ENCODE measurements around the gene NTPCR.
A peak's percentile ranks its signal among the peaks of the same experiment; 100 is the strongest.

NTPCR gene, protein sequence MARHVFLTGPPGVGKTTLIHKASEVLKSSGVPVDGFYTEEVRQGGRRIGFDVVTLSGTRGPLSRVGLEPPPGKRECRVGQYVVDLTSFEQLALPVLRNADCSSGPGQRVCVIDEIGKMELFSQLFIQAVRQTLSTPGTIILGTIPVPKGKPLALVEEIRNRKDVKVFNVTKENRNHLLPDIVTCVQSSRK

GRCh38 chr1:232950197-232951176, at the start of gene NTPCR:
TSS of gene NTPCR (plus strand) at chr1:232950611. CDS start at chr1:232950711, 100 bp downstream.
- peak within 1 kb of the TSS; percentile 73 to 81 for H3K4me3 ChIP-seq (ENCODE audit: low read depth in 1 of 2, low read length in 2 of 2)
- H3K9ac ChIP-seq (ENCODE audit: low read depth in 1 of 2, low read length in 2 of 2) = peak within 1 kb of the TSS; percentile 63 to 80
- H3K9me3 ChIP-seq (ENCODE audit: control insufficient read depth in 1 of 2, low read length in 2 of 2) = no peaks in the 10 kb centered on the region
- H3K27me3 ChIP-seq (ENCODE audit: control insufficient read depth in 1 of 2, insufficient read depth in 2 of 2, low read length in 2 of 2) = no peaks in the 10 kb centered on the region
- peaks cover 3 to 20% of the 10 kb centered on the region in 2 donors for H3K4me1 ChIP-seq (ENCODE audit: control insufficient read depth in 1 of 2, insufficient read depth in 2 of 2, low read length in 2 of 2)
- peak within 1 kb of the TSS; percentile 71 for H3K27ac ChIP-seq (ENCODE audit: low read depth, low read length)
- no peaks in the 10 kb centered on the region for H3K36me3 ChIP-seq (ENCODE audit: control insufficient read depth in 1 of 2, insufficient read depth in 2 of 2, low read length in 2 of 2)

GRCh38 chr1:232900818-232901217, 49.6 kb upstream of the NTPCR start:
- Histone ChIP-seq H3K9ac (ENCODE audit: low read depth in 1 of 2, low read length in 2 of 2) (no peak overlapping the region), H3K27ac (ENCODE audit: low read depth, low read length) (no peak overlapping the region)

GRCh38 chr1:232901255-232901654, 49.2 kb upstream of the NTPCR start:
- Histone ChIP-seq H3K27me3 (ENCODE audit: control insufficient read depth in 1 of 2, insufficient read depth in 2 of 2, low read length in 2 of 2) (no peaks in the 10 kb centered on the region), H3K4me1 (ENCODE audit: control insufficient read depth in 1 of 2, insufficient read depth in 2 of 2, low read length in 2 of 2) (peaks cover 37 to 38% of the 10 kb centered on the region in 2 donors), H3K27ac (ENCODE audit: low read depth, low read length) (no peak overlapping the region), H3K9me3 (ENCODE audit: control insufficient read depth in 1 of 2, low read length in 2 of 2) (no peaks in the 10 kb centered on the region), H3K36me3 (ENCODE audit: control insufficient read depth in 1 of 2, insufficient read depth in 2 of 2, low read length in 2 of 2) (no peaks in the 10 kb centered on the region), H3K9ac (ENCODE audit: low read depth in 1 of 2, low read length in 2 of 2) (no peak overlapping the region), H3K4me3 (ENCODE audit: low read depth in 1 of 2, low read length in 2 of 2) (peak overlapping the region in 1 of 2 donors; percentile 46)

More at GRCh38 chr1:232900818-232901217, 49.6 kb upstream of the NTPCR start:
- H3K36me3 ChIP-seq (ENCODE audit: control insufficient read depth in 1 of 2, insufficient read depth in 2 of 2, low read length in 2 of 2) = no peaks in the 10 kb centered on the region
- H3K4me1 ChIP-seq (ENCODE audit: control insufficient read depth in 1 of 2, insufficient read depth in 2 of 2, low read length in 2 of 2) = peaks cover 37 to 38% of the 10 kb centered on the region in 2 donors
- no peaks in the 10 kb centered on the region for H3K27me3 ChIP-seq (ENCODE audit: control insufficient read depth in 1 of 2, insufficient read depth in 2 of 2, low read length in 2 of 2)
- H3K9me3 ChIP-seq (ENCODE audit: control insufficient read depth in 1 of 2, low read length in 2 of 2) = no peaks in the 10 kb centered on the region
- H3K4me3 ChIP-seq (ENCODE audit: low read depth in 1 of 2, low read length in 2 of 2) = no peak overlapping the region

DNA sequence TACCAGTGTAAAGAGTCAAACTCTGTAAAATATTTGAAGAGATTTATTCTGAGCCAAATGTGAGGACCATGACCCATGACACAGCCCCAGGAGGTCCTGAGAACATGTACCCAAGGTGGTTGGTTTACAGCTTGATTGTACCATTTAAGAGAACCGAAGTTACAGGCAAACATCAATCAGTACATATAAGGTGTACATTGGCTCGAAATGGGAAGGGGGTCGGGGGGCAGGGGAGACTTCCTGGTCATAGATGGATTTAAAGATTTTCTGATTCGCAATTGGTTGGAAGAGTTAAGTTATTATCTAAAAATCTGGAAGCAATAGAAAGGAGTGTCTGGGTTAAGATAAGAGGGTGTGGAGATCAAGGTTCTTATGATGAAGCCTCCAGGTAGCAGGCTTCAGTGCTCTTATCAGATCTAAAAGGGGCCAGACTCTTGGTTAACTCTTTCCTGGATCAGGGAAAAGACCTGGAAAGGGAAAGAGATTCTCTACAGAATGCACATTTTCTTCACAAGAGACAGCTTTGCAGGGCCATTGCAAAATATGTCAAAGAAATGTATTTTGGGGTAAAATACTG, 47.5 kb upstream of the NTPCR start:
- Histone ChIP-seq H3K4me3 (ENCODE audit: low read depth in 1 of 2, low read length in 2 of 2) (no peak overlapping the region), H3K27ac (ENCODE audit: low read depth, low read length) (no peak overlapping the region), H3K9ac (ENCODE audit: low read depth in 1 of 2, low read length in 2 of 2) (no peak overlapping the region), H3K27me3 (ENCODE audit: control insufficient read depth in 1 of 2, insufficient read depth in 2 of 2, low read length in 2 of 2) (no peaks in the 10 kb centered on the region), H3K4me1 (ENCODE audit: control insufficient read depth in 1 of 2, insufficient read depth in 2 of 2, low read length in 2 of 2) (peaks cover 37 to 38% of the 10 kb centered on the region in 2 donors), H3K9me3 (ENCODE audit: control insufficient read depth in 1 of 2, low read length in 2 of 2) (no peaks in the 10 kb centered on the region), H3K36me3 (ENCODE audit: control insufficient read depth in 1 of 2, insufficient read depth in 2 of 2, low read length in 2 of 2) (no peaks in the 10 kb centered on the region)

DNA sequence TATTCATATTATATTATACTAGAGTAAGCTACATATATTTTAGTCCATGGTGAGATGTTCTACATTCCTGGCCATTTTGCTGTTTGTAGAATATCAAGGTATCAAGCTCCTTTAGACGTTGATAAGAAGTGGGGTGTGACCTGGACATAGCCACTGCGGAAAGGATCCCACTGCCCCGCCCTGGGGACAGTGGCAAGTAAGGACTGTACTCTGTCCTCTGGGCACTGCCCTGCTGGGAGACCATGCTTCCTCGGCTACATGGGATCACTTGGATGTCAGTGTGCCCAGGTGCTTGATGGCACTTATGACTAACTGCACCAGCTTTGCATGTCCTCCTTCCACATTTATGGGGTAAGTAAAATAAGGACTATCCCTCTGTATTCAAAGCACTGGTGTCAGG, 46.3 kb upstream of the NTPCR start:
- Histone ChIP-seq H3K9ac (ENCODE audit: low read depth in 1 of 2, low read length in 2 of 2) (no peak overlapping the region), H3K27ac (ENCODE audit: low read depth, low read length) (no peak overlapping the region), H3K9me3 (ENCODE audit: control insufficient read depth in 1 of 2, low read length in 2 of 2) (no peaks in the 10 kb centered on the region), H3K4me1 (ENCODE audit: control insufficient read depth in 1 of 2, insufficient read depth in 2 of 2, low read length in 2 of 2) (peaks cover 37 to 38% of the 10 kb centered on the region in 2 donors), H3K27me3 (ENCODE audit: control insufficient read depth in 1 of 2, insufficient read depth in 2 of 2, low read length in 2 of 2) (no peaks in the 10 kb centered on the region), H3K36me3 (ENCODE audit: control insufficient read depth in 1 of 2, insufficient read depth in 2 of 2, low read length in 2 of 2) (no peaks in the 10 kb centered on the region), H3K4me3 (ENCODE audit: low read depth in 1 of 2, low read length in 2 of 2) (peak overlapping the region in 1 of 2 donors; percentile 22)

DNA sequence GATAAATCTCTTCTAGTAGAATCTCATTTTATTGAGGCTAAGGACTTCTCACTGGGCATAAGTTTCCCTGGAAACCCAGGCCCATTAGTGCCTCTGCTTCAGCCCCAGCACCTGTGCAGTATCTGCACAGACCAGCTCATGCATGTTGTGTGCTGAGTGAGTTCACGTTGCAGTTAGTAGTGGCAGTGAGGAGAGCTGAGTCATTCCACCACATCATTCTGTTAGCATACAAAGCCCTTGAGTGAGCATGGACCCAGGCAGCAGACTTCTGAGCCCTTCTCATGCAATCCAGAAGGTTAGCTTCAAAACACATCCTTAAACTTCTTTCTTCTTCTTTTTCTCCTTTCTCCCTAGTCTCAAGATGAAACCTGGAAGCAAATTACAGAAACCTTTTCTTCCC, 45.8 kb upstream of the NTPCR start:
- H3K9me3 ChIP-seq (ENCODE audit: control insufficient read depth in 1 of 2, low read length in 2 of 2) = no peaks in the 10 kb centered on the region
- H3K4me3 ChIP-seq (ENCODE audit: low read depth in 1 of 2, low read length in 2 of 2) = peak overlapping the region in 1 of 2 donors; percentile 22
- no peaks in the 10 kb centered on the region for H3K36me3 ChIP-seq (ENCODE audit: control insufficient read depth in 1 of 2, insufficient read depth in 2 of 2, low read length in 2 of 2)
- no peak overlapping the region for H3K9ac ChIP-seq (ENCODE audit: low read depth in 1 of 2, low read length in 2 of 2)
- peaks cover 37 to 38% of the 10 kb centered on the region in 2 donors for H3K4me1 ChIP-seq (ENCODE audit: control insufficient read depth in 1 of 2, insufficient read depth in 2 of 2, low read length in 2 of 2)
- H3K27ac ChIP-seq (ENCODE audit: low read depth, low read length) = no peak overlapping the region
- H3K27me3 ChIP-seq (ENCODE audit: control insufficient read depth in 1 of 2, insufficient read depth in 2 of 2, low read length in 2 of 2) = no peaks in the 10 kb centered on the region

DNA sequence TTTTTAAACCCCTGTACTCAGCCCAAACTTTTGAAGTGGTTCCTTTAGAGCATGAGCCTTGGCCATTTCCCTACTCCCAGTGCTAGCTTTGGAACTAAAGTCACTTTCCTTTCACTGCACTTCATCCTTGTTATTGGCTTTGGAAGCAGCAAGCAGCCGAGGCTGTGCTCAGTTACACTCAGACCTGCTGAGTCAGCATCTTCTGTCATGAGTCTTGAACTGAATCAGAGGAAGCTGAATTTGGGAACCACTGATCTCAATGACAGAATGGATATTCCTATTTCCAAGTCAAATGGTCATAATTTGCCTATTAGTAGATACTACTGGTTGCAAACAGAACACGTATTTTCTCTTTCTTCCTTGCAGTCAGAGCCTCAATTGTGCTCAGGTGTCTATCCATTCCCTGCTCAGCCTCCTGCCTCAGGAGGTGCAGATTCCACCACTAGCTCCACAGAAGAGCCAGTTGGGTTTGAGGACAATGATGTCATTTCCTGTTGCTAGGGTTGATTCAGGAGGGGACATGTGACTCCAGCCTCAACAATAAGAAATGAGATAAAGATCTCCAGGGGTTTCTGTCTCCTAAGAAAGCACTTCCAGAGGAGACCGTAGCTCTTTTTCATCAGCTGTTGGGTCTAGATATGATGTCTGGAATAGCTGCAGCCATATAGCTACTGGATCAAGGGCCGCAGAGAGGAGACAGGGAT, 44.9 kb upstream of the NTPCR start:
- H3K27ac ChIP-seq (ENCODE audit: low read depth, low read length) = no peak overlapping the region
- no peaks in the 10 kb centered on the region for H3K9me3 ChIP-seq (ENCODE audit: control insufficient read depth in 1 of 2, low read length in 2 of 2)
- H3K4me3 ChIP-seq (ENCODE audit: low read depth in 1 of 2, low read length in 2 of 2) = no peak overlapping the region
- H3K9ac ChIP-seq (ENCODE audit: low read depth in 1 of 2, low read length in 2 of 2) = no peak overlapping the region
- H3K4me1 ChIP-seq (ENCODE audit: control insufficient read depth in 1 of 2, insufficient read depth in 2 of 2, low read length in 2 of 2) = peaks cover 37 to 38% of the 10 kb centered on the region in 2 donors
- no peaks in the 10 kb centered on the region for H3K36me3 ChIP-seq (ENCODE audit: control insufficient read depth in 1 of 2, insufficient read depth in 2 of 2, low read length in 2 of 2)
- no peaks in the 10 kb centered on the region for H3K27me3 ChIP-seq (ENCODE audit: control insufficient read depth in 1 of 2, insufficient read depth in 2 of 2, low read length in 2 of 2)

GRCh38 chr1:232906441-232906840, 44.0 kb upstream of the NTPCR start:
- Histone ChIP-seq H3K9me3 (ENCODE audit: control insufficient read depth in 1 of 2, low read length in 2 of 2) (no peaks in the 10 kb centered on the region), H3K36me3 (ENCODE audit: control insufficient read depth in 1 of 2, insufficient read depth in 2 of 2, low read length in 2 of 2) (no peaks in the 10 kb centered on the region), H3K4me1 (ENCODE audit: control insufficient read depth in 1 of 2, insufficient read depth in 2 of 2, low read length in 2 of 2) (peaks cover 30 to 32% of the 10 kb centered on the region in 2 donors), H3K9ac (ENCODE audit: low read depth in 1 of 2, low read length in 2 of 2) (no peak overlapping the region), H3K4me3 (ENCODE audit: low read depth in 1 of 2, low read length in 2 of 2) (no peak overlapping the region), H3K27me3 (ENCODE audit: control insufficient read depth in 1 of 2, insufficient read depth in 2 of 2, low read length in 2 of 2) (no peaks in the 10 kb centered on the region), H3K27ac (ENCODE audit: low read depth, low read length) (no peak overlapping the region)

GRCh38 chr1:232908831-232909230, 41.6 kb upstream of the NTPCR start:
- Histone ChIP-seq H3K4me1 (ENCODE audit: control insufficient read depth in 1 of 2, insufficient read depth in 2 of 2, low read length in 2 of 2) (peaks cover 8 to 9% of the 10 kb centered on the region in 2 donors), H3K9me3 (ENCODE audit: control insufficient read depth in 1 of 2, low read length in 2 of 2) (no peaks in the 10 kb centered on the region), H3K4me3 (ENCODE audit: low read depth in 1 of 2, low read length in 2 of 2) (no peak overlapping the region), H3K27me3 (ENCODE audit: control insufficient read depth in 1 of 2, insufficient read depth in 2 of 2, low read length in 2 of 2) (no peaks in the 10 kb centered on the region), H3K27ac (ENCODE audit: low read depth, low read length) (no peak overlapping the region), H3K36me3 (ENCODE audit: control insufficient read depth in 1 of 2, insufficient read depth in 2 of 2, low read length in 2 of 2) (no peaks in the 10 kb centered on the region), H3K9ac (ENCODE audit: low read depth in 1 of 2, low read length in 2 of 2) (no peak overlapping the region)

Data from duodenal mucosa (tissue), 2 donors.